GM23338 (cell line): ENCODE results near the gene KYNU. TPM values are rescaled to one million over a fixed set of nuclear protein-coding genes. Genes with fewer than 3 reads are reported as not detected.

ENCODE experiments used
- ATAC-seq: fragments of 200-7000 bp; cut with Tn5 transposase; 3 replicates; pipeline ENCODE4 v1.9.1; 2020
- DNase-seq: peaks from one replicate; pipeline ENCODE4 v3.0.0-alpha.2; 2015; ENCODE audit warnings: low spot score
- H2AFZ ChIP-seq: fragments of 200-600 bp; sonication (generic); 2 replicates; pipeline ENCODE4 v1.8.0; 2016; ENCODE audit warnings: antibody characterized with exemption, mild to moderate bottlenecking, moderate library complexity
- H3F3A ChIP-seq: fragments of 200-600 bp; sonication (generic); replicated peaks from 2 replicates; pipeline ENCODE4 v1.8.0; 2017; ENCODE audit warnings: antibody characterized with exemption, mixed run types, low read depth
- H3K27ac ChIP-seq: fragments of 200-600 bp; sonication (generic); 2 replicates; pipeline ENCODE4 v1.6.1; 2016; ENCODE audit warnings: low read depth
- H3K27me3 ChIP-seq: fragments of 200-600 bp; sonication (generic); 2 replicates; pipeline ENCODE4 v1.8.0; 2016; ENCODE audit warnings: mild to moderate bottlenecking, mixed run types, moderate library complexity; ENCODE audit not compliant: insufficient read depth
- H3K36me3 ChIP-seq: fragments of 200-600 bp; sonication (generic); 2 replicates; pipeline ENCODE4 v1.8.0; 2016; ENCODE audit warnings: mild to moderate bottlenecking; ENCODE audit not compliant: insufficient read depth
- H3K4me1 ChIP-seq: fragments of 200-600 bp; sonication (generic); 2 replicates; pipeline ENCODE4 v1.8.0; 2016; ENCODE audit warnings: mild to moderate bottlenecking, moderate library complexity; ENCODE audit not compliant: insufficient read depth
- H3K4me2 ChIP-seq: fragments of 200-600 bp; sonication (generic); 2 replicates; pipeline ENCODE4 v1.7.1; 2017; ENCODE audit warnings: mixed run types
- H3K4me3 ChIP-seq: fragments of 200-600 bp; sonication (generic); 2 replicates; pipeline ENCODE4 v1.6.1; 2016; ENCODE audit warnings: mixed run types
- H3K79me2 ChIP-seq: fragments of 200-600 bp; sonication (generic); replicated peaks from 2 replicates; pipeline ENCODE4 v1.8.0; 2017; ENCODE audit warnings: mild to moderate bottlenecking; ENCODE audit not compliant: insufficient read depth
- H3K9me2 ChIP-seq: fragments of 200-600 bp; sonication (generic); 2 replicates; pipeline ENCODE4 v1.8.0; 2017; ENCODE audit not compliant: insufficient read depth
- H4K20me1 ChIP-seq: fragments of 200-600 bp; sonication (generic); replicated peaks from 2 replicates; pipeline ENCODE4 v1.8.0; 2017; ENCODE audit warnings: mild to moderate bottlenecking; ENCODE audit not compliant: insufficient read depth
- H3K27ac Mint-ChIP-seq: 2 replicates; pipeline ENCODE4 v1.8.0; 2020; ENCODE audit warnings: inconsistent platforms, mild to moderate bottlenecking, moderate library complexity, mixed read lengths
- H3K27me3 Mint-ChIP-seq: 3 replicates; pipeline ENCODE4 v1.8.0; 2022; ENCODE audit warnings: low read depth, mild to moderate bottlenecking, moderate library complexity, mixed read lengths, inconsistent platforms; ENCODE audit not compliant: insufficient read depth, poor library complexity
- H3K36me3 Mint-ChIP-seq: 3 replicates; pipeline ENCODE4 v1.8.0; 2021; ENCODE audit warnings: low read depth, mild to moderate bottlenecking, inconsistent platforms, moderate library complexity, mixed read lengths
- H3K4me1 Mint-ChIP-seq: 3 replicates; pipeline ENCODE4 v1.8.0; 2020; ENCODE audit warnings: mild to moderate bottlenecking, inconsistent platforms, mixed read lengths
- H3K4me3 Mint-ChIP-seq: 3 replicates; pipeline ENCODE4 v1.8.0; 2021; ENCODE audit warnings: moderate library complexity, mild to moderate bottlenecking, inconsistent platforms, mixed read lengths
- H3K9me3 Mint-ChIP-seq: 3 replicates; pipeline ENCODE4 v1.8.0; 2020; ENCODE audit warnings: moderate library complexity, mild to moderate bottlenecking, inconsistent platforms, mixed read lengths
- CTCF ChIP-seq, 2 experiments: fragments of 200-600 bp in 1 of 2; sonication (generic) in 1 of 2; conservative IDR thresholded peaks; 2 replicates each; pipeline versions ENCODE4 v1.5.1 to v1.6.1; 2016 to 2017; ENCODE audit warnings: antibody characterized with exemption in 2 of 2, low read depth in 2 of 2, mild to moderate bottlenecking in 2 of 2, moderate library complexity in 1 of 2
- EZH2 ChIP-seq: fragments of 200-600 bp; sonication (generic); IDR thresholded peaks from one replicate; pipeline ENCODE4 v1.8.0; 2017; ENCODE audit warnings: antibody characterized with exemption, mild to moderate bottlenecking, low read depth; ENCODE audit not compliant: unreplicated experiment
- JUNB ChIP-seq: IDR thresholded peaks from one replicate; pipeline ENCODE4 v1.6.1; 2016; ENCODE audit warnings: antibody characterized with exemption; ENCODE audit not compliant: unreplicated experiment
- POLR2AphosphoS5 ChIP-seq: IDR thresholded peaks from 2 replicates; pipeline ENCODE4 v1.6.1; 2016; ENCODE audit warnings: antibody characterized with exemption, low read depth
- ZNF114 ChIP-seq: fragments of 250-450 bp; sonication (Bioruptor Pico); IDR thresholded peaks from 2 replicates; pipeline ENCODE4 v1.5.0; 2020; ENCODE audit warnings: mild to moderate bottlenecking, moderate library complexity
- ZNF331 ChIP-seq: fragments of 250-450 bp; sonication (Bioruptor Pico); IDR thresholded peaks from 2 replicates; pipeline ENCODE4 v1.5.0; 2020; ENCODE audit warnings: low read depth, mild to moderate bottlenecking, moderate library complexity
- ZNF462 ChIP-seq: fragments of 250-450 bp; sonication (Bioruptor Pico); IDR thresholded peaks from 2 replicates; pipeline ENCODE4 v1.5.0; 2020; ENCODE audit warnings: mild to moderate bottlenecking, moderate library complexity
- polyA plus RNA-seq: library from polyadenylated mRNA; unstranded; fragments of >200 nt; fragmentation: Nextera tagmentation; extraction: Ambion mirVana; gene quantifications from 2 replicates; pipeline ENCODE4 v1.2.1, GENCODE V29; 2016
- total RNA-seq: library from RNA; depleted of rRNA; stranded (reverse); fragments of >200 nt; shearing (Covaris generic); gene quantifications from 2 replicates; pipeline ENCODE4 v1.2.3, GENCODE V29; 2014

The KYNU gene
- total and polyA plus RNA-seq, 2 experiments from 2014 or later: 0.03 to 0.21 TPM

- Histone ChIP-seq H3K36me3 (no peaks in the 10 kb centered on the region), H3K79me2 (no peaks in the 10 kb centered on the region), H3K4me1 (peaks cover 12% of the 10 kb centered on the region), H4K20me1 (no peaks in the 10 kb centered on the region), H3K9me2 (no peaks in the 10 kb centered on the region), H2AFZ (peak overlapping the region; percentile 80), H3K4me3 (peak overlapping the region; percentile 51), H3K4me2 (peak overlapping the region; percentile 79), H3K27me3 (peaks cover 12% of the 10 kb centered on the region), H3K27ac (no peak overlapping the region), H3F3A (no peaks in the 10 kb centered on the region)
- Mint-ChIP-seq H3K4me1 (peaks cover 10% of the 10 kb centered on the region; the same call in 2 of the 3 replicates), H3K9me3 (no peaks in the 10 kb centered on the region), H3K27me3 (no peaks in the 10 kb centered on the region), H3K36me3 (no peaks in the 10 kb centered on the region), H3K27ac (no peak overlapping the region), H3K4me3 (peak overlapping the region; percentile 69)
- ATAC-seq (peak; percentile 97), DNase-seq (peak; percentile 56)
- TF ChIP-seq POLR2AphosphoS5 (no peak), ZNF114 (CRISPR knock-in tag) (no peak), JUNB (no peak), ZNF331 (CRISPR knock-in tag) (no peak), CTCF (conservative IDR thresholded peaks at IDR 0.05; ENCODE audit: low read depth in 2 of 2) (no peak), ZNF462 (no peak), EZH2 (no peak)
Measured at GRCh38 chr2:143026411-143027054, 149.1 kb downstream of the KYNU start.
